Jurkat, Clone E6-1 (cell line): ENCODE results near the gene MISP. TPM values are rescaled to one million over a fixed set of nuclear protein-coding genes. Genes with fewer than 3 reads are reported as not detected.
"Not testable (repeated sequence)": the region's sequence is repeated elsewhere in the genome, so short reads cannot be mapped to it uniquely, and the experiment has no call there.

ENCODE experiments used
- DNase-seq: peaks from one replicate; pipeline ENCODE4 v3.0.0-alpha.2; 2011; ENCODE audit warnings: low read depth, low spot score
- H3K4me3 ChIP-seq: 2 replicates; pipeline ENCODE4 v1.5.1; 2011; ENCODE audit warnings: mild to moderate bottlenecking, low read length, control low read depth, moderate library complexity
- polyA plus RNA-seq: library from polyadenylated mRNA; unstranded; fragments of >200 nt; gene quantifications from one replicate; pipeline ENCODE4 v1.2.1, GENCODE V29; 2012; ENCODE audit warnings: missing spikeins; ENCODE audit not compliant: insufficient read length, insufficient read depth

The MISP gene, protein sequence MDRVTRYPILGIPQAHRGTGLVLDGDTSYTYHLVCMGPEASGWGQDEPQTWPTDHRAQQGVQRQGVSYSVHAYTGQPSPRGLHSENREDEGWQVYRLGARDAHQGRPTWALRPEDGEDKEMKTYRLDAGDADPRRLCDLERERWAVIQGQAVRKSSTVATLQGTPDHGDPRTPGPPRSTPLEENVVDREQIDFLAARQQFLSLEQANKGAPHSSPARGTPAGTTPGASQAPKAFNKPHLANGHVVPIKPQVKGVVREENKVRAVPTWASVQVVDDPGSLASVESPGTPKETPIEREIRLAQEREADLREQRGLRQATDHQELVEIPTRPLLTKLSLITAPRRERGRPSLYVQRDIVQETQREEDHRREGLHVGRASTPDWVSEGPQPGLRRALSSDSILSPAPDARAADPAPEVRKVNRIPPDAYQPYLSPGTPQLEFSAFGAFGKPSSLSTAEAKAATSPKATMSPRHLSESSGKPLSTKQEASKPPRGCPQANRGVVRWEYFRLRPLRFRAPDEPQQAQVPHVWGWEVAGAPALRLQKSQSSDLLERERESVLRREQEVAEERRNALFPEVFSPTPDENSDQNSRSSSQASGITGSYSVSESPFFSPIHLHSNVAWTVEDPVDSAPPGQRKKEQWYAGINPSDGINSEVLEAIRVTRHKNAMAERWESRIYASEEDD
- polyA plus RNA-seq, result not detected

DNA sequence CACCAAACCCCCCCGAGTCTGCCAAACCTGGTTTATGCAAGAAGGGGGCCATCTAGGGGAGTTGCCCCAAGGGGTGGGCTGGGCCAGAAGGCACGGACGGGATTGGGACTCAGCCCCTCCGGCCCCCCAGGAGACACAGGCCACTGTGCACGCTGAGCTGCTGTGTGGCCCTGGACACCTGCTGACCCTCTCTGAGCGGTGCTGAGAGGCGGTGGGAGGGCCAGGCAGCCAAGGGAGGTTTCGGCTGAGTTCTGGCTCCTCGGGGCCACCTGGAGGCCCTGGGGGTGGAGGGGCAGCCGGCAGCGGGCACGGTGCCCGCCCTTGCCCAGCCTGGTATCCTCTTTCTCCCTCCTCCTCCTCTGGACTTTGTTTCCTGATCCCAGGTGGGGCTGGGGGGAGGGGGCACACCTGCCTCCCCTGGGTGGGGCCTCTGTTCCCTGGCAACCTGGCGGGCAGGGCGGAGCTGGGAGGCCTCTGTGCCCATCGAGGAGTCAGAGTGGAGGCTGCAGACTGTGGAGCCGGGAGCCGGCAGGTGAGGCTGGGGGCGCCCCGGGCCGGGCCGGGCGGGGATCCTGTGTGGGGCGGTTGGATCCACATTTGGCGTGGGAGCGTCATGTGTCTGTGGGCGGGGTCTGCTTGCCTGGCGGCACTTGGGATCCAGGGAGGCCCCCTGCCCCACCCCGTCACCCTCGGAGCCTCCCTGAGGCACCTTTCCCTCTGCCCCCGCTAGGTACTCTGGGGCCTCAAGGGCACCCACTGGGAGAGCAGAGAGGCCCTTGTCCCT, at the start of gene MISP:
MISP (plus strand) TSS at position 473 of the 784 bp plus-strand sequence. CDS start 5,835 bp downstream, outside the sequence.
- no peak within 1 kb of the TSS for H3K4me3 ChIP-seq
- no peak for DNase-seq

DNA sequence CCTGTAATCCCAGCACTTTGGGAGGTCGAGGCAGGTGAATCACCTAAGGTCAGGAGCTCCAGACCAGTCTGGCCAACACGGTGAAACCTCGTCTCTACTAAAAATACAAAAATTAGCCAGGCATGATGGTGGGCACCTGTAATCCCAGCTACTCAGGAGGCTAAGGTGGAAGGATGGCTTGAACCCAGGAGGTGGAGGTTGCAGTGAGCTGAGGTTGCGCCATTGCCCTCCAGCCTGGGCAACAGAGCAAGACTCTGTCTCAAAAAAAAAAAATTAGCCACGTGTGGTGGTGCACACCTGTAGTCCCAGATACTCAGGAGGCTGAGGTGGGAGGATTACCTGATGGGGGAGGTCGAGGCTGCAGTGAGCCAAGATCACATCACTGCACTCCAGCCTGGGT, 48.1 kb upstream of the MISP start:
- DNase-seq, H3K4me3 ChIP-seq: not testable (repeated sequence)

DNA sequence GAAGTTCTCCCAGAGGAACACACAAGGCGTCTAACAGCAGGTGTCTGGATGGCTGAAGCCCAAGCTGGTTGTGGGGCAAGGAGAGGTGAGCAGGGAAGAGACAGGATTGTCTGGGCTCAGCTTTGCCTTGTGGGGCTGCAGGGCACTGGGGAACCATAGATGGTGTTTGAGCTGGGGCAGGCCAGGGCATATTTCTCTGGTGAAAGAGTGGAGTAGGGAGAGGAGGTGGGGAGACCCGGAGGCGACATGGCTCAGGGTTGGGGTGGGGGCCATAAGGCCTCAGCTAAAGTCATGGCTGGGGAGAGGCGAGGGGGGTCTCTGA, 47.6 kb upstream of the MISP start:
- no peak overlapping the region for H3K4me3 ChIP-seq
- no peak for DNase-seq

DNA sequence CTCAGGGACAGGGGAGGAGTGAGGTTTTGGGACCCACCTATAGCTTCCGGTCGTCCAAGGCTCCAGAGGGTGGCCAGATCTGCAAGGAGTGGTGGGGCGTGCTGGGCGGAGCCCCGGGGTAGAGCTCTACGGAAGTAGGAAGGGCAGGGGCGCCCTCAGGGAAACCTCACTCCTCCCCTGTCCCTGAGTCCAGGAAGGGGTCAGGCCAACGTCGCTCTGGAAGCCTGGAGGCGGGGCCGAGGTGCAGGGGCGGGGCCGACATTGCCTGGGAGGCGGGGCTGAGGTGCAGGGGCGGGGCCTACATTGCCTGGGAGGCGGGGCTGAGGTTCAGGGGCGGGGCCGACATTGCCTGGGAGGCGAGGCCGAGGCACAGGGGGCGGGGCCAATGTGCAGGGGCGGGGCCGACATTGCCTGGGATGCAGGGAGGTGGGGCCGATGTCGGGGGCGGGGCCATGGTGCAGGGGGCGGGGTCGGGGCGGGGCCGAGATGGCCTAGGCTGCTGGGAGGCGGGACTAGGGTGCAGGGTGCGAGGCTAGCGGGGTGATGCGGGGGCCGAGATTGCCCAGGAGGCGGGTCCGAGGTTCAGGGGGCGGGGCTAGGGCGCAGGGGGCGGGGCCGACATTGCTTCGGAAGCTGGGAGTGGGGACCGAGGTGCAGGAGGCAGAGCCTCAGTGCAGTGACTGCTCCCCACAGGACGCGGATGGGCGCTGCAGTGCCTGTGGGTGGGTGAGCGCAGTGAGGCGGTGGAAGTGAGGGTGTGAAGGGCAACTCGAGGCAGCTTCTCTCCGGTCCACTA, 47.1 kb upstream of the MISP start:
- DNase-seq, result peak; percentile 53
- no peak overlapping the region for H3K4me3 ChIP-seq

DNA sequence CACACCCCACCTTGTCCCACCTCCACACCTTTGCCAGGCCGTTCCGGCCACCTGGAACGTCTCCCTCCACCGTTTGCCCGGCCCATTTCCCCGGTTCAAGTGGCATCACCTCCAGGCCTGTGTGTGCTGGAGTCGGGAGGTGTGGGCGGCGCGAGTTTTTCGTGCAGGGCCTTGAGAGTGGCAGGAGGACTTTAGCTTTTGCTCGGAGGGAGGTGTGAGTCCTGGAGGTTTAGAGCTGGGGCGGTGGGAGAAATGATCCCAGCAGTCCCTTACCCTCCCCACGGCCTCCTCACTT, 46.5 kb upstream of the MISP start:
- no peak overlapping the region for H3K4me3 ChIP-seq
- no peak for DNase-seq

DNA sequence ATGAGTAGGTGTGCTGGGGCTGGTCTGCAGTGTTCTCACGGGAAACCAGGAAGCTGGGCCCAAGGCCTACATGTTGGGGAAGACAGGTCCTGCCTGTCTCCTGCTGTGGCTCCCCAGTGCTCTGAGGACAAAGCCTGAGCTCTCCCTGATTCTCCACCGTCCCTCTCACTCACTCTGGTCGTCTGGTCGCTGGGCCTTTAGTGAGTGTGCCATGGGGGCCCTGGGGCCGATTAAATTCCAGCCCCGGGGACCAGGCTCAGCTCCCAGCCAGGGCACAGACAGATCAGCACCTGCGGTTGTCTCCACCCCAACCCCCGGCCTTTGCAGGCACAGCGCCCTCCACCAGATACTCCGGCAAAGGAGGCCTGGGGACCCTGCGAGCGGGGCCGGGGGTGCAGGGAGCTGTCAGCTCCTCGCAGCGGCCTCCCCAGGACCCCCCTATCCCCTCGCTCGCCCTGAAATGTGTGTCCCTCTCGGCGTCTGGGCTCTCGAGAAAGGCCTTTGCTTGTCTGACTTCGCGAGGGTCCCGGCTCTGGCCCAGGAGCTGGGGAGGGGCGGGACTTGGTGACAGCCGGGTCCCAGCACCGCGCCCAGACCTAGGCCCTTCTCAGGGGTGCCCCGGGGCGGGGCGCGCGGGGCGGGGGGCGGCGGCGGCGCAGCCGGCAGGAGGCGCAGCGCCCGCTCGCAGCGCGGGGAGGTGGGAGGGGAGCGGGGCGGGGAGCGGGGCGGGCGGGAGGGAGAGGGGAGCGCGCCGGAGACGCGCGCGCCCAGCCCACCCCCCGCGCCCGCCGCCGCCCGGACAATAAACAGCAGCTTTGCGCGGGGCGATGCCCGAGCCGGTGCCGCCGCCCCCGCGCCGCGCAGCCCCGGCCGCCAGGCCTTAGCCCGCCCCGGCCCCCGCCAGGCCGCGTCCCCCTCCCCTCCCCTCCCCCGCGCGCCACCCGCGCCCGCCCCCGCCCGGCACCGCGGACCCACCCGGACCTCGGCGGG, 42.5 kb upstream of the MISP start, which contains the start of gene PALM:
PALM (plus strand) TSS at position 782 of the 990 bp plus-strand sequence. CDS start 212 bp downstream, outside the sequence.
- H3K4me3 ChIP-seq, result peak within 1 kb of the TSS; percentile 23
- no peak for DNase-seq

DNA sequence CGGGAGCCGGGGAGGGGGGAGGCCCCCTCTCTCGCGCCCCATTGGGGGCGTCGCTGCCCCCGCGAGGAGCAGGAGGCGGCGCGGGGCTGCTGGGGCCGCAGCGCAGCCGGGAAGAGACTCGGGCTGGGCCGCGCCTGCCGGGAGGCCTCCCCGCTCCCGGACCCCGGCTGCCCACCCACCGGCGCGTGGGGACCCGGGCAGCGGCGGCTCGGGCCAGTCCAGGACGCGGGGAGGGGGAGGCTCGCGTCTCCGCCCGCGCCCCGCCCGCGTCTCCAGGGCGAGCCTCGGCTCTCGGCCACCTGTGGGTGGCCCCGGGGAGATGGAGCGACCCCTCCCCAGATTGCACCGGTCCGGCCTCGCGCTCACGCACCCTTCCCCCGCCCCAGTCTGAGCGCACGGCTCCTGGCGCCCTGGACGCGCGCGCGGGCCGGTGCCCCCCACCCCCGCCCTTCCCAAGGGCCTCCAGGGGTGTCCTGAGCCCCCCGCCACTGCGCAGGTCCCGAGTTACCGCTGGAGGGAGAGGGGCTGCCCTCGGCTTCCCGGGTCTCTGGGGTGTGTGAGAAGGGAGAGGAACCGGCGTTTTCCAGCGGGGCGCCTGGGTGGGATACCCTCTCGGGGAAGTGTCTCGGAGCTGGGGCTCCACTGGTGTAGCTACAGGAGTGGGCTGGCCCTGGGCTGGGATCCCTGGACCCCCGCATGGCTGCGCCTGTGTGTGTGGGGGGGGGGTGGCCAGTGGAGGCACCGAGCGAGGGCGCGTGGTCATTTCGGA, 41.5 kb upstream of the MISP start:
- DNase-seq, result no peak
- peak overlapping the region; percentile 23 for H3K4me3 ChIP-seq

DNA sequence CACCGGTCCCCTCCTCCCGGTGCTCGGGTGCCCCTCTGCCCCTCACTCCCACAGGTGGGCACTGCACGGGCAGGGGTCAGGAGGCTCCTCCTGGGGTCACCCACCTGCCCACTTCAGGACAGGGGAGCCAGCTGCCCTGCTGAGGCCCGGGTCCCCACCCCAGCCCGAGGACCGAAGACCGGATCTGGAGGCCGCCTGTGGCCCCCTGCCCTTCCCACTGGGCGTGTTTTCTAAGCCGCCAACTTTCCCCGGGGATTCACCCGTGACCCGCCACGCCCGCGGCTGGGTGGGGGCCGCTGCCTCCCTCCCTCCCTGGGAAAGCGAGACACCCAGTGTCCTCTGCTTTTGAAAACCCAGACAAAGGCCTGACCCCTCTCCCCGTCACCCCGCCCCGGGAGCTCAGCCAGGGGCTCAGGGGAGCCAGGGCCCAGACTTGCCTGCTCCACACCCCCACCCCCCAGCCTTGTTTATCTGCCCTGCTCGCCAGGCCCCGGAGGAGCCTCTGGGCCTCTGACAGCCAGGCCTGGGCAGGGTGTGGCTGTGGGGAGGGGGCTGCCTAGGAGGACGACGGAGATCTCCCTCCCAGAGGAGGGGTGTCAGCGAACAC, 40.8 kb upstream of the MISP start:
- H3K4me3 ChIP-seq, result no peak overlapping the region
- DNase-seq, result no peak

DNA sequence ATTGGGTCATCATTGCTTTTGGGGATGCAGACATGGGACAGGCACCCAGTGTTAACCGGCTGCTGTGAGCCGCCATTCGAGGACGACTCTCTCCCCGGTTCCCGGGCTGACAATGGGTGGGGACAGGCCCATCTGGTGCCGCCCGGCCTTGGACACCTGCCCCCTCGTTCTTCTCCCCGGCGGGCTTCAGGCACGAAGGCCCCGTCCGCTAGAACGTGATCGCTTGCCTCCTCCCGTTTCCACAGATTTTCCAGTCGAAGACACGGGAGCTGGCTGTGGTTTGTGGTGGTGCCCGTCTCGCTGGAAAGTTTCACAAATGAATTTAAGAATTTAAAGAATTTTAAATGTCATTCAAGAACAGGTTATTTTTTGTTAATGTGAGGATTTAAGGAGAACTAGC, 40.1 kb upstream of the MISP start:
- H3K4me3 ChIP-seq, result no peak overlapping the region
- no peak for DNase-seq

DNA sequence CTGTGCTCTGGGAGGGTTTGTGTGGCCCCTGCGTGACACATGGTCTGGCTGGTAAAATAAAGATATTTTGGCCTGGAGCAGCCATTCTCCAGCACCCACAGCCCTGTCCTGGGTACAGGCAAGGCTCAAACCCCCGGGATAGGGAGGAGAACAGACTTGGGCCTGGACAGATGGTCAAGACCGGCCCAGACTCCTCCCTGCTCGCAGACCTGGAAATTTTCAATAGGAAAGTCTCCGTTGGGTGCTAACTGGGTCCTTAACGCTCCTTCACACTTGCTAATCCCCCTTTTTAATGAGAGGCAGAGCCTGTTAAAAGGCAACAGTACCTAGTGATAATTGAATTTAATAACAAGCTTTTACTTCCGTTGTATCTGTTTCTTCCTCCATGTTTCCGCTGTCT, 39.7 kb upstream of the MISP start:
- DNase-seq, result no peak
- H3K4me3 ChIP-seq, result no peak overlapping the region

DNA sequence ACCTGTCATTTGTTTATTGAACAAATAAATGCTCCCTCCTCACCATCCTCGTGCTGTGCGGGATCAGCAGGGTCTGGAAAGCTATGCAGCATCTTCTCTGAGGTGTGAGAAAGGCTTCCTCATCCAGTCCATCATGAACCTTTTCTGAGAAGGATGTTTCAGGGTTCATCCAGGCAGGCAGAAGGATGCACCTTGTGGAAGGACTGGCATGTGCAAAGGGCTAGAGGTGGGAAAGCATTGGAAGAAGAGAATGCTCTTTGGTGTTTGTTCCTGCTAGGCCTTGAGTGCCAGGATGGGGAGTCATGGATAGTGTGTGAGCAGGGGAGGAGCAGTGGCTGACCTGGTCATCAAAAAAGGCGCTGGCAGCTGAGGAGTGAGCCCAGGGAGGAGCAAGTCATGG, 35.6 kb upstream of the MISP start:
- no peak overlapping the region for H3K4me3 ChIP-seq
- no peak for DNase-seq

DNA sequence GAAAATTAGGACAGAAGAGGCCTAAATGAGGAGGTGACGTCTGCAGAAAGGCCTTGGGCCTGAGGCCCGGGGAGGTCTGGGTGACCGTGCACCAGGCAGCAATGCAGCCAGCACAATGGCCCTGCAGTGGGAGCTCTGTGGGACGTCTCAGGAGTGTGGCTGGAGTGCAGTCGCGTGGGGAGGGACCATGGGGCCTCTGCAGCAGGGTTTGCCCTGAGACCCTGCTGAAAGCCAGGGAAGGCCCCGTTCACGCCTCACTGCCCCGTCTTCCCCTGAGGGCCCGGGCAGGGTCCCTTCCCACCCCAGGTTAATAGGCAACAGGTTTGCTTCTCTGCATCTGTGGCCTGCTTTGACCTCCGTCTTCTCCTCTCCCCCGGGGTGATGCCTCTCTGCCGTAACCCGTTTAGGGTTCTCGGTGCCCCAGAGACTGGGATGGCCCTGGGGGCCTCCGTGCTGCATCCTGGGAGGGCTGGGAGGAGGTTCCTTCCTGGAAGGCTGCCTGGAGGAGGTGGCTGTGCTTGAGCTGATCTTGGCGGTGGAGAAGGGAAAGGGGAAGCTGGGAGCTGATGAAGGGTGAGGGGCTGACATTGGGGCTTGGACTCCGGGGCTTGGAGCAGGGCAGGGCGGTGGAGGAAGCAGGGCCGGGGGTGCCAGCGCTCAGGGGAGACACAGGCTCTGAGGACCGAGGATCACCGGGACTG, 32.5 kb upstream of the MISP start:
- DNase-seq, result no peak
- H3K4me3 ChIP-seq, result no peak overlapping the region

DNA sequence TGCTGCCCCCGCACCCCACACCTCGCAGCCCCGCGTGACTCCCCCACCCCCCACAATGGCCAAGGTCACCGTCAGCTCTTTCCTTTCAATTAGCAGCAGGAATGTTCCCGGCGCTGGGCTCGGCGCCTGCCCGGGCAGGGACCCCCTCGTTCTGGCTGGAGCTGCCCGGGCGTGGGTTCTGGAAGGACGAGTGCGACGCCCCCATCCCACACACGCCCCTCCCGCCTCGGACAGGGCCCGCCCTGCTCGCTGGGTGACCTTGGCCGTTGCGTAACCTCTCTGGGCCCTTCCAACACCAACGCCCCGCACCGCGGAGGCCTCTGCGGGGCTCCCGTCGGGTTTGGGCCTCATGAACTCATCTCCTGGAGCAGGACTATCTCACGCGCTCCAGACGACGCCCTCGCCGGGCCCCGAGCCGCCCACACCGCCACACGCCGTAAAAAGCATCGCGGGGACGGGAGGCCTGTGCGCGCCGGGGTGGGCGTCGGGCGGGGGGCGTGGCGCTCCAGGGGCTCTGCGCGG, 31.9 kb upstream of the MISP start:
- H3K4me3 ChIP-seq, result no peak overlapping the region
- DNase-seq, result no peak

DNA sequence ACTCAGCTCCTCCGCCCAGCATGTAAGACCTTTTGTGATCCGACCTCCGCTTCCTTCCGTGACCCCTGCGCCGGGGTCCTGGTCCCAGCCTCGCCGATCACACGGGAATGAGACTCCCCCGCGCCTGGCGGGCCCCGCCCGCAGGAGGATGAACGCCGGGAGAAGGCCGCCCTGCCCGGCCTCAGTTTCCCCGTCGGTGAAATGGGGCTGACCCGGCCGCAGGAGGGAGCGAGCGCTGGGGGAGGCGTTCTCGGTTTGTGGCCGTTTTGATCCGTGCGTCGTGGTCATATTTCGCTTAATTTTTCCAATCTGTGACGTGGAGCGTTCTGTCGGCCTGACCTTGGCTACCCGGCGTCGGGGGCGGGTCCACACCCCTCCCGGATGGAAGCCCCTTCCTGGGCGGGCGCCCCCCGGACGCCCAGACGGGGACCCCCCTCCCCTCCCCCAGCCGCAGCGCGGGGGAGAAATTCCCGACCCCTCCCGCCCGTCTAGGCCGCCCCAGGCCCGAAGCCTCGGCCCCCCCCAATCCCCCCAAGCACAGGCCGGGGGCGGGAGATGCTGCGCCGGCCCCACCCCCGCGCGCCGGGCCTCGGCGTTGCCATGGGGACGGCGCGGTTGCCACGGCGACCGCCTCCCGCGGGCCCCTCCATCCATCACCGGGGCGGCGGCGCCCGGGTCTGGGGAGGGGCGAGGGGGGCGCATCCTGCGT, 31.1 kb upstream of the MISP start:
- no peak overlapping the region for H3K4me3 ChIP-seq
- DNase-seq, result no peak

DNA sequence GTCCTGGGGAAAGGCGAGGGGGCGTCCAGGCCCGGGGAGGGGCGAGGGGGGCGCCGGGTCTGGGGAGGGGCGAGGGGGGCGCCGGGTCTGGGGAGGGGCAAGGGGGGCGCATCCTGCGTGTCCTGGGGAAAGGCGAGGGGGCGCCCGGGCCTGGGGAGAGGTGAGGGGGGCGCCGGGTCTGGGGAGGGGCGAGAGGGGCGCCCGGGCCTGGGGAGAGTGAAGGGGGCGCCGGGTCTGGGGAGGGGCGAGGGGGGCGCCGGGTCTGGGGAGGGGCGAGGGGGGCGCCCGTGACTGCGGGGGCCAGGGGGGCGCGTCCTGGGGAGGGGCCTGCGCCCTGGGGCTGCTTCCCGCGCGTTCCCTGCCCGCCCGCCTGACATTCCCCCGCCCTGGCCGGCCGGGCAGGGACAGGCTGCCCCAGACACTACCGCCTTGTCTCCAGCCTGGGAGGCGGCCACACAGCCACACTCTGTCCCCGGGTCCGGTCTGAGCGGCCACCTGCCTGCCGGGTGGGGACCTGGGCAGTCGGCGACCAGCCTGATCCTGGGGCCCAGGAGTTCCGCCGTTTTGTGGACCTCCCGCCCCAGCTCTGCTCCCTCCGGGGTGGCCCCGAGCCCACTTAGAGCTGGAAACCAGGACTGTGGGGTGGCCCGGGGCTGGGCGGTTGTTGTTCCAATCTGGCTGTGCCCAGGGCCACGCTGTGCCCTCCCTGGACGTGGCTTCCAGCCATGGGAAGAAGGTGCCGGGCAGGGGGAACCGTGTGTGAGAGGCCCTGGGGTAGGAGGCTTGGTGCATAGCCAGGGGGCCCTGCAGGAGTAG, 30.4 kb upstream of the MISP start:
- H3K4me3 ChIP-seq, result no peak overlapping the region
- DNase-seq, result no peak
